Neural progenitor cell (in vitro differentiated cells): ENCODE data around the gene MAP2K5. TPM values are rescaled to one million over a fixed set of nuclear protein-coding genes. Genes with fewer than 3 reads are reported as not detected.
A peak's percentile ranks its signal among the peaks of the same experiment; 100 is the strongest.

Experiments used
- DNase-seq: peaks from one replicate; pipeline ENCODE4 v3.0.0-alpha.2; 2016; ENCODE audit warnings: low spot score
- H2AFZ ChIP-seq: fragments of 200-600 bp; sonication (generic); replicated peaks from 2 replicates; pipeline ENCODE4 v1.6.1; 2016; ENCODE audit warnings: antibody characterized with exemption
- H3F3A ChIP-seq: fragments of 200-600 bp; sonication (generic); 2 replicates; pipeline ENCODE4 v1.6.1; 2016; ENCODE audit warnings: antibody characterized with exemption, low read depth
- H3K27ac ChIP-seq: fragments of 200-600 bp; sonication (generic); 2 replicates; pipeline ENCODE4 v1.5.1; 2016; ENCODE audit warnings: mild to moderate bottlenecking
- H3K27me3 ChIP-seq: fragments of 200-600 bp; sonication (generic); 2 replicates; pipeline ENCODE4 v1.6.1; 2016; ENCODE audit warnings: mild to moderate bottlenecking, moderate library complexity
- H3K36me3 ChIP-seq: fragments of 200-600 bp; sonication (generic); 2 replicates; pipeline ENCODE4 v1.5.1; 2016
- H3K4me1 ChIP-seq: fragments of 200-600 bp; sonication (generic); 2 replicates; pipeline ENCODE4 v1.6.1; 2016; ENCODE audit warnings: mixed run types
- H3K4me2 ChIP-seq: fragments of 200-600 bp; sonication (generic); 2 replicates; pipeline ENCODE4 v1.6.1; 2016
- H3K4me3 ChIP-seq: fragments of 200-600 bp; sonication (generic); 2 replicates; pipeline ENCODE4 v1.5.1; 2016
- H3K79me2 ChIP-seq: fragments of 200-600 bp; sonication (generic); 2 replicates; pipeline ENCODE4 v1.6.1; 2016; ENCODE audit warnings: low read depth
- H3K9ac ChIP-seq: fragments of 200-600 bp; sonication (generic); 2 replicates; pipeline ENCODE4 v1.6.1; 2016
- H3K9me3 ChIP-seq: fragments of 200-600 bp; sonication (generic); 2 replicates; pipeline ENCODE4 v1.5.1; 2016; ENCODE audit warnings: low read depth
- H4K20me1 ChIP-seq: fragments of 200-600 bp; sonication (generic); 2 replicates; pipeline ENCODE4 v1.6.1; 2016; ENCODE audit warnings: low read depth
- H3K27ac Mint-ChIP-seq: 3 replicates; pipeline ENCODE4 v1.8.0; 2021; ENCODE audit warnings: mixed read lengths
- H3K27me3 Mint-ChIP-seq: 2 replicates; pipeline ENCODE4 v1.8.0; 2022; ENCODE audit warnings: low read depth, mild to moderate bottlenecking, inconsistent platforms, moderate library complexity, mixed read lengths; ENCODE audit not compliant: insufficient read depth
- H3K36me3 Mint-ChIP-seq: 3 replicates; pipeline ENCODE4 v1.8.0; 2021; ENCODE audit warnings: mixed read lengths
- H3K4me1 Mint-ChIP-seq: 3 replicates; pipeline ENCODE4 v1.8.0; 2021; ENCODE audit warnings: mixed read lengths
- H3K4me3 Mint-ChIP-seq: 3 replicates; pipeline ENCODE4 v1.8.0; 2021; ENCODE audit warnings: mild to moderate bottlenecking, moderate library complexity, mixed read lengths
- H3K9me3 Mint-ChIP-seq: 3 replicates; pipeline ENCODE4 v1.8.0; 2020; ENCODE audit warnings: mixed read lengths
- EZH2 ChIP-seq: fragments of 200-600 bp; sonication (generic); IDR thresholded peaks from 2 replicates; pipeline ENCODE4 v1.6.1; 2017; ENCODE audit warnings: antibody characterized with exemption, mild to moderate bottlenecking, moderate library complexity
- EZH2phosphoT487 ChIP-seq: fragments of 200-600 bp; sonication (generic); IDR thresholded peaks from 2 replicates; pipeline ENCODE4 v1.6.1; 2017; ENCODE audit warnings: antibody characterized with exemption
- total RNA-seq: library from RNA; depleted of rRNA; stranded (reverse); fragments of >200 nt; gene quantifications from 2 replicates; pipeline ENCODE4 v1.2.3, GENCODE V29; 2015; ENCODE audit warnings: low replicate concordance
- TF ChIP-seq, protein P1 (sequence below): fragments of 200-600 bp; sonication (generic); IDR thresholded peaks from 2 replicates; pipeline ENCODE4 v1.5.1; 2017; ENCODE audit warnings: antibody characterized with exemption, mild to moderate bottlenecking

MAP2K5 gene
- total RNA-seq, 1 donor from 2014 or later, result 17.2 TPM

DNA sequence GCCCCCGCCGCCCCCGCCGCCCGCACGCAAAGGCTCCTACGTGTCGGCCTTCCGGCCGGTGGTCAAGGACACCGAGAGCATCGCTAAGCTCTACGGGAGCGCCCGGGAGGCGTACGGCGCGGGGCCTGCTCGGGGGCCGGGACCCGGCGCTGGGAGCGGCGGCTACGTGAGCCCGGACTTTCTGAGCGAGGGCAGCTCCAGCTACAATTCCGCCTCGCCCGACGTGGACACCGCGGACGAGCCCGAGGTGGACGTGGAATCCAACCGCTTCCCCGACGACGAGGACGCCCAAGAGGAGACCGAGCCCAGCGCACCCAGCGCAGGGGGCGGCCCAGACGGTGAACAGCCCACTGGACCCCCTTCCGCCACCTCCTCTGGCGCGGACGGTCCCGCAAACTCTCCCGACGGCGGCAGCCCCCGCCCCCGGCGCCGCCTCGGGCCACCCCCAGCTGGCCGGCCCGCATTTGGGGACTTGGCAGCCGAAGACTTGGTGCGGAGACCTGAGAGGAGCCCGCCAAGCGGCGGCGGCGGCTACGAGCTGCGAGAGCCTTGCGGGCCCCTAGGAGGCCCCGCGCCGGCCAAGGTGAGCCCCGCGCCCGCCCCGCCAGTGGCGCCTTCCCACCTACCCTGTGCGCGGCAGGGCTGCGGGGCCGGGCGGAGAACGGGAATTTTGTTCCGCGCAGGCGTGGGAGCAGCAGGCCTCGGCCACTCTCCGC is 285.2 kb downstream of the MAP2K5 start:
- Mint-ChIP-seq H3K9me3 (peaks cover 4% of the 10 kb centered on the region), H3K4me3 (no peak overlapping the region), H3K27me3 (peaks cover 70% of the 10 kb centered on the region), H3K36me3 (no peaks in the 10 kb centered on the region), H3K4me1 (peaks cover 29% of the 10 kb centered on the region), H3K27ac (no peak overlapping the region)
- Histone ChIP-seq H3K4me2 (peak overlapping the region; percentile 77), H3K4me1 (peaks cover 53% of the 10 kb centered on the region), H3K27ac (no peak overlapping the region), H3K27me3 (peaks cover 100% of the 10 kb centered on the region), H3K9me3 (no peaks in the 10 kb centered on the region), H3K4me3 (peak overlapping the region; percentile 39), H3F3A (peaks cover 30% of the 10 kb centered on the region), H3K79me2 (no peaks in the 10 kb centered on the region), H4K20me1 (peaks cover 69% of the 10 kb centered on the region), H3K9ac (no peak overlapping the region), H3K36me3 (no peaks in the 10 kb centered on the region), H2AFZ (no peak overlapping the region)
- TF ChIP-seq, protein P1, sequence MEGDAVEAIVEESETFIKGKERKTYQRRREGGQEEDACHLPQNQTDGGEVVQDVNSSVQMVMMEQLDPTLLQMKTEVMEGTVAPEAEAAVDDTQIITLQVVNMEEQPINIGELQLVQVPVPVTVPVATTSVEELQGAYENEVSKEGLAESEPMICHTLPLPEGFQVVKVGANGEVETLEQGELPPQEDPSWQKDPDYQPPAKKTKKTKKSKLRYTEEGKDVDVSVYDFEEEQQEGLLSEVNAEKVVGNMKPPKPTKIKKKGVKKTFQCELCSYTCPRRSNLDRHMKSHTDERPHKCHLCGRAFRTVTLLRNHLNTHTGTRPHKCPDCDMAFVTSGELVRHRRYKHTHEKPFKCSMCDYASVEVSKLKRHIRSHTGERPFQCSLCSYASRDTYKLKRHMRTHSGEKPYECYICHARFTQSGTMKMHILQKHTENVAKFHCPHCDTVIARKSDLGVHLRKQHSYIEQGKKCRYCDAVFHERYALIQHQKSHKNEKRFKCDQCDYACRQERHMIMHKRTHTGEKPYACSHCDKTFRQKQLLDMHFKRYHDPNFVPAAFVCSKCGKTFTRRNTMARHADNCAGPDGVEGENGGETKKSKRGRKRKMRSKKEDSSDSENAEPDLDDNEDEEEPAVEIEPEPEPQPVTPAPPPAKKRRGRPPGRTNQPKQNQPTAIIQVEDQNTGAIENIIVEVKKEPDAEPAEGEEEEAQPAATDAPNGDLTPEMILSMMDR, result no peak
- peak; percentile 96 for TF ChIP-seq EZH2phosphoT487
- TF ChIP-seq EZH2, result peak; percentile 92
- peak; percentile 75 for DNase-seq

DNA sequence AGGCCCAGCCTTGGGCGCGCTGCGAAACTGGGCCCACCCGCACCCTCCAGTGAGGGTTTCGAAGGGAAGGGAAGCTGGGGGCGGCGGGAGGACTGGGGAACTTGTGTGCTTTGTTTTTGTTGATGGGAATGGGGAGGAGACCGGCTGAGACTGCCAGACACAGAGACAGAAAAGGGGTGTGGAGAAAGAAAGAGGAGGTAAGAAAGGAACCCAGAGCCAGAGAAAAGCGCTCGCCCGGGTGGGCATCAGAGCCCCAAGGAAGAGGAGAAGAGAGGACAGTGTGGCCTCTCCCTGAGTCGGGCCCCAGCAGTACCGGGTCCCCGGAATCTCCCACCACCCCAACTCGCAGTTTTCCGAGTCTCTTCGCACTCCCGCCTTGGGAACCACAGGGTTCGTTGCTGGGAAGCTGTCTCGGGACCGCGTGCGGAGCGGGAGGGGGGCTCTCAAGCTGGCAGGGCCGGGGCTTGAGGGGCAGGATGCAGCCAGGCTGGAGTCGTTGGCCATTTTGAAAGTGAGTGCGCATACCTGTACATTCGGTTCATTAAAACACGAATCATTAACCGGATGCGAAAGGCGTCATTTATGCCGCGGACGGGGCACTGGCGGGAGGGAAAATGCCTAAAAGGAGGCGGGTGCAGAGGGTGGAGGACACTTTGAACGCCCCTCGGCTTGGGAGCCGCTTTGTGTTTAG is 285.9 kb downstream of the MAP2K5 start:
- Histone ChIP-seq H3K9me3 (no peaks in the 10 kb centered on the region), H3K4me1 (peaks cover 57% of the 10 kb centered on the region), H3K9ac (no peak overlapping the region), H3K4me3 (peak overlapping the region; percentile 39), H3K36me3 (no peaks in the 10 kb centered on the region), H3K27ac (no peak overlapping the region), H4K20me1 (peaks cover 69% of the 10 kb centered on the region), H3F3A (peaks cover 37% of the 10 kb centered on the region), H3K79me2 (no peaks in the 10 kb centered on the region), H3K27me3 (peaks cover 100% of the 10 kb centered on the region), H2AFZ (no peak overlapping the region), H3K4me2 (peak overlapping the region; percentile 77)
- Mint-ChIP-seq H3K27me3 (peaks cover 76% of the 10 kb centered on the region), H3K4me1 (peaks cover 36% of the 10 kb centered on the region), H3K36me3 (no peaks in the 10 kb centered on the region), H3K27ac (no peak overlapping the region), H3K9me3 (peaks cover 4% of the 10 kb centered on the region), H3K4me3 (peak overlapping the region; percentile 60)
- TF ChIP-seq, protein P1, result no peak
- TF ChIP-seq EZH2phosphoT487 (peak; percentile 97), EZH2 (peak; percentile 88)
- DNase-seq, result peak; percentile 34

DNA sequence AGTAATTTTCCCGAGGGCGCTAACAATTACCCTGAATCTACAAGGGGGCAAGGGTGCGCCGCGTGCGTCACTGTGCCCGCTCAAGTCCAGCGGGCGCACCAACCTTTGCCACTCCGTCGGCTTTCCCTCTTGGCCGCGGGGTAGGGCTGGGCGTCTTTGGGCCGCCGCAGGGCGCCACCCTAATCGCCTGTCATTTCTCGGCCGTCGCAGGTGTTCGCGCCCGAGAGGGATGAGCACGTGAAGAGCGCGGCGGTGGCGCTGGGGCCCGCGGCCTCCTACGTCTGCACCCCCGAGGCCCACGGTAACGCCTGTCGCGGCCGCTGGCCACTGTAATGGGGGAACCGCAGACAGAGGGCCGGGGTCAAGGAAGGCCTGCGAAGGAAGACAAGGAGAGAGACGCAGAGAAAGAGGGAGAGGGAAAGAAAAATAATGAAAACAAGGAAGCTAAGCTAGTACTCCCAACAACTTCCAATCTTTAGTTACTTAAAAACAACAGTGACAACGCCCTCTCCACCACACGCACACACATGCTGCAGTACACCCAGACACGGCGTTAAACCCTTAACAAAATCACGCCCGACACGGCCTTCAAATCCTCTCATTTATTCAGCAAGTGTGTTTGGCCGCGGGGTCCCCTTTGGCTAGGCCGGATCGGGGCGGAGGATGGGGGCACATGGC is 286.6 kb downstream of the MAP2K5 start:
- H3K27me3 Mint-ChIP-seq, result peaks cover 75% of the 10 kb centered on the region
- peak overlapping the region; percentile 75 for H3K4me3 Mint-ChIP-seq
- Histone ChIP-seq H3K27me3 (peaks cover 100% of the 10 kb centered on the region), H4K20me1 (peaks cover 63% of the 10 kb centered on the region), H3K79me2 (no peaks in the 10 kb centered on the region), H3K4me3 (peak overlapping the region; percentile 39), H3F3A (peaks cover 41% of the 10 kb centered on the region), H3K9me3 (no peaks in the 10 kb centered on the region), H3K27ac (no peak overlapping the region), H3K9ac (no peak overlapping the region), H2AFZ (no peak overlapping the region), H3K36me3 (no peaks in the 10 kb centered on the region), H3K4me1 (peaks cover 54% of the 10 kb centered on the region), H3K4me2 (peak overlapping the region; percentile 77)
- peak; percentile 56 for DNase-seq
- H3K4me1 Mint-ChIP-seq, result peaks cover 35% of the 10 kb centered on the region
- no peak overlapping the region for H3K27ac Mint-ChIP-seq
- H3K9me3 Mint-ChIP-seq, result peaks cover 4% of the 10 kb centered on the region
- H3K36me3 Mint-ChIP-seq, result no peaks in the 10 kb centered on the region
- TF ChIP-seq EZH2phosphoT487, result no peak
- no peak for TF ChIP-seq EZH2
- TF ChIP-seq, protein P1, result no peak
